Pancreas (tissue), 10 donors: ENCODE data around the gene HLA-G. TPM values are rescaled to one million over a fixed set of nuclear protein-coding genes. Genes with fewer than 3 reads are reported as not detected.

Experiments
- ATAC-seq, 4 donors: fragments of 200-7000 bp; cut with Tn5 transposase; one replicate each; pipeline versions ENCODE4 v1.8.0 to v1.9.1; 2020; ENCODE audit warnings: mild to moderate bottlenecking in 4 of 4, moderate library complexity in 4 of 4
- DNase-seq, 6 donors: peaks; one replicate each; pipeline ENCODE4 v3.0.0-alpha.2; 2020
- FAIRE-seq: peaks from 2 replicates; lab custom pipeline; 2012; peaks lifted over from hg19 to GRCh38; lab: Jason Lieb, UNC
- H3K27ac ChIP-seq, 4 donors: fragments of 200-600 bp; sonication (generic); 1 replicate in 3 of 4; 2 replicates in 1 of 4; pipeline versions ENCODE4 v1.5.0 to v1.8.0; 2020
- H3K27me3 ChIP-seq, 4 donors: fragments of 200-600 bp; one replicate each; pipeline ENCODE4 v1.8.0; 2021
- H3K36me3 ChIP-seq, 3 donors: fragments of 200-600 bp; sonication (generic) in 1 of 3; one replicate each; pipeline versions ENCODE4 v1.5.0 to v1.8.0; 2020 to 2021
- H3K4me1 ChIP-seq, 3 donors: fragments of 200-600 bp; one replicate each; pipeline ENCODE4 v1.8.0; 2021
- H3K4me3 ChIP-seq, 4 donors: fragments of 200-600 bp; sonication (generic) in 2 of 4; one replicate each; pipeline versions ENCODE4 v1.5.0 to v1.8.0; 2020 to 2021
- H3K9me3 ChIP-seq, 4 donors: fragments of 200-600 bp; one replicate each; pipeline ENCODE4 v1.8.0; 2021
- CTCF ChIP-seq, 4 donors: fragments of 200-600 bp; sonication (generic) in 3 of 4; IDR thresholded peaks; one replicate each; pipeline versions ENCODE4 v1.5.0 to v1.8.0; 2021; ENCODE audit warnings: antibody characterized with exemption in 4 of 4
- WGBS, 2 donors: extraction: QIAGEN DNeasy Blood & Tissue Kit; methylation state at CpG; one replicate each; pipeline ENCODE4 v1.1.7; 2013; 5-methylcytosine and 5-hydroxymethylcytosine counted together
- intact Hi-C, 3 donors: fragments of 100-400 bp; cut with DNase I; formaldehyde crosslinking; loops; one replicate each; pipeline versions ENCODE4 v1.11.1 to v1.14.2; 2022
- polyA plus RNA-seq, 2 donors: library from polyadenylated mRNA; stranded (reverse); fragments of 200-250 nt; gene quantifications; one replicate each; pipeline ENCODE4 v1.2.3, GENCODE V29; 2013
- total RNA-seq, 6 donors: library from RNA; stranded (reverse); fragmentation: NEBNext Ultra II Directional in 4 of 6; extraction: Animal tissue kit (Norgen Biotek cat#: 25700) in 4 of 6; gene quantifications; one replicate each; pipeline versions ENCODE4 v1.2.1 to v1.2.4, GENCODE V29; 2021 to 2023
- donor health status: healthy with polysubstance abuse.
- donor health status: DM: no; HTN: no; CAD: no; lungs with moderate emphysema.
- donor health status: DM: no; HTN: no; CAD: no.
- donor health status: control.
- donor health status: control.
- donor health status: Bipolar disorder and iron deficiency.
- donor health status: DM: yes; HTN: yes; CAD: no.
- donor health status: DM: no; HTN: no; CAD: no.
- donor health status: DM: no; HTN: no; CAD: no.
- donor health status: DM: yes; HTN: yes; CAD: no.

The HLA-G gene
- total and polyA plus RNA-seq, 8 donors = 0.12 to 0.52 (median 0.25) TPM; not detected in 2

- 26 to 67% methylated on average over 2 of the region's 2 CpGs for WGBS, 2 donors
- Histone ChIP-seq H3K4me1 (no peaks in the 10 kb centered on the region), H3K9me3 (no peaks in the 10 kb centered on the region), H3K36me3 (no peaks in the 10 kb centered on the region), H3K4me3 (no peak overlapping the region), H3K27me3 (no peaks in the 10 kb centered on the region), H3K27ac (no peak overlapping the region)
- ATAC-seq = no peak
- FAIRE-seq = no peak
- no peak for DNase-seq
- intact Hi-C loops = no loop called here
- TF ChIP-seq CTCF (IDR thresholded peaks at IDR 0.05) = no peak
Measured at GRCh38 chr6:29797135-29797534, 30.5 kb upstream of the HLA-G start.

- no peak for ATAC-seq
- H3K9me3 ChIP-seq = no peaks in the 10 kb centered on the region
- intact Hi-C loops = no loop called here
- no peak for FAIRE-seq
- no peak overlapping the region for H3K27ac ChIP-seq
- WGBS, 2 donors = 81 to 88% methylated on average over 5 of the region's 5 CpGs
- no peak for DNase-seq
- H3K4me1 ChIP-seq = no peaks in the 10 kb centered on the region
- H3K4me3 ChIP-seq = no peak overlapping the region
- H3K36me3 ChIP-seq = no peaks in the 10 kb centered on the region
- no peak for TF ChIP-seq CTCF (IDR thresholded peaks at IDR 0.05)
- no peaks in the 10 kb centered on the region for H3K27me3 ChIP-seq
Measured at GRCh38 chr6:29797966-29798365, 29.7 kb upstream of the HLA-G start.

GRCh38 chr6:29800254-29800653 is 27.4 kb upstream of the HLA-G start:
- intact Hi-C loops = no loop called here
- ATAC-seq = no peak
- H3K9me3 ChIP-seq = no peaks in the 10 kb centered on the region
- H3K27ac ChIP-seq = no peak overlapping the region
- H3K4me1 ChIP-seq = no peaks in the 10 kb centered on the region
- FAIRE-seq = no peak
- 84% methylated on average over 24 of the region's 24 CpGs for WGBS, 2 donors
- DNase-seq = no peak
- H3K27me3 ChIP-seq = no peaks in the 10 kb centered on the region
- no peak for TF ChIP-seq CTCF (IDR thresholded peaks at IDR 0.05)
- no peaks in the 10 kb centered on the region for H3K36me3 ChIP-seq
- H3K4me3 ChIP-seq = no peak overlapping the region

GRCh38 chr6:29806387-29806786 is 21.2 kb upstream of the HLA-G start:
- TF ChIP-seq CTCF (IDR thresholded peaks at IDR 0.05) = no peak
- intact Hi-C loops = no loop called here

GRCh38 chr6:29809249-29809648 is 18.4 kb upstream of the HLA-G start:
- Histone ChIP-seq H3K36me3 (no peaks in the 10 kb centered on the region), H3K4me1 (no peaks in the 10 kb centered on the region), H3K27ac (no peak overlapping the region), H3K27me3 (no peaks in the 10 kb centered on the region), H3K9me3 (no peaks in the 10 kb centered on the region), H3K4me3 (no peak overlapping the region)
- TF ChIP-seq CTCF (IDR thresholded peaks at IDR 0.05) = no peak
- intact Hi-C loops = no loop called here
- FAIRE-seq = no peak
- DNase-seq = no peak
- no peak for ATAC-seq

More at GRCh38 chr6:29806387-29806786, 21.2 kb upstream of the HLA-G start:
- no peaks in the 10 kb centered on the region for H3K4me1 ChIP-seq
- no peaks in the 10 kb centered on the region for H3K27me3 ChIP-seq
- 93 to 96% methylated on average over 3 of the region's 3 CpGs for WGBS, 2 donors
- FAIRE-seq (no peak), DNase-seq (no peak), ATAC-seq (no peak)
- H3K27ac ChIP-seq = no peak overlapping the region
- H3K36me3 ChIP-seq = no peaks in the 10 kb centered on the region
- H3K9me3 ChIP-seq = no peaks in the 10 kb centered on the region
- H3K4me3 ChIP-seq = no peak overlapping the region
